Retinal pigment epithelial cell (primary cell): ENCODE measurements around the gene RAP1GAP.

Source experiments
- DNase-seq: peaks from one replicate; pipeline ENCODE4 v3.0.0-alpha.2; 2010; ENCODE audit warnings: low read depth
- H3K4me3 ChIP-seq: 2 replicates; pipeline ENCODE4 v1.5.1; 2011; ENCODE audit warnings: mild to moderate bottlenecking, low read length, control low read depth, moderate library complexity
- CTCF ChIP-seq: conservative IDR thresholded peaks from 2 replicates; pipeline ENCODE4 v1.5.1; 2011; ENCODE audit warnings: low read depth, low read length, control low read depth, inconsistent platforms

RAP1GAP gene

GRCh38 chr1:21577324-21577723 is 91.8 kb downstream of the RAP1GAP start:
- no peak overlapping the region for H3K4me3 ChIP-seq
- no peak for DNase-seq
- TF ChIP-seq CTCF = no peak

GRCh38 chr1:21576798-21577187 is 92.4 kb downstream of the RAP1GAP start:
- DNase-seq = no peak
- no peak for TF ChIP-seq CTCF
- H3K4me3 ChIP-seq = no peak overlapping the region

GRCh38 chr1:21576031-21576797 is 92.9 kb downstream of the RAP1GAP start:
- no peak for DNase-seq
- TF ChIP-seq CTCF = no peak
- no peak overlapping the region for H3K4me3 ChIP-seq

GRCh38 chr1:21575351-21575942 is 93.7 kb downstream of the RAP1GAP start:
- DNase-seq = no peak
- no peak for TF ChIP-seq CTCF
- no peak overlapping the region for H3K4me3 ChIP-seq

- no peak for TF ChIP-seq CTCF
- no peak overlapping the region for H3K4me3 ChIP-seq
- DNase-seq = no peak
Observed at GRCh38 chr1:21574466-21575151, 94.5 kb downstream of the RAP1GAP start.

- no peak overlapping the region for H3K4me3 ChIP-seq
- peak; percentile 46 for DNase-seq
- peak; percentile 73 for TF ChIP-seq CTCF
Observed at GRCh38 chr1:21573971-21574465, 95.1 kb downstream of the RAP1GAP start.
